Hippocampal formation (tissue), 2 donors: ENCODE results near the gene ARNT2.
A peak's percentile ranks its signal among the peaks of the same experiment; 100 is the strongest.
"Not testable (repeated sequence)": the region's sequence is repeated elsewhere in the genome, so short reads cannot be mapped to it uniquely, and the experiment has no call there.

ENCODE experiments used
- DNase-seq, 2 donors: peaks; one replicate each; lab custom pipeline; 2025; lab: John Stamatoyannopoulos, UW

ARNT2 gene

GRCh38 chr15:80491163-80491847 is 87.1 kb downstream of the ARNT2 start:
- no peak for DNase-seq

- DNase-seq = no peak
Observed at GRCh38 chr15:80492409-80492808, 88.2 kb downstream of the ARNT2 start.

GRCh38 chr15:80492874-80493273 is 88.7 kb downstream of the ARNT2 start:
- no peak for DNase-seq

- DNase-seq = no peak
Observed at GRCh38 chr15:80494351-80494751, 90.2 kb downstream of the ARNT2 start.

GRCh38 chr15:80494756-80495155 is 90.6 kb downstream of the ARNT2 start:
- DNase-seq = no peak

- DNase-seq = no peak
Observed at GRCh38 chr15:80495401-80495942, 91.3 kb downstream of the ARNT2 start.

- no peak for DNase-seq
Observed at GRCh38 chr15:80496096-80496495, 91.9 kb downstream of the ARNT2 start.

- no peak for DNase-seq
Observed at GRCh38 chr15:80497221-80497620, 93.0 kb downstream of the ARNT2 start.

- no peak for DNase-seq
Observed at GRCh38 chr15:80498652-80499051, 94.5 kb downstream of the ARNT2 start.

GRCh38 chr15:80500021-80500420 is 95.8 kb downstream of the ARNT2 start:
- no peak for DNase-seq

GRCh38 chr15:80501476-80501875 is 97.3 kb downstream of the ARNT2 start:
- no peak for DNase-seq

GRCh38 chr15:80502782-80503181 is 98.6 kb downstream of the ARNT2 start:
- DNase-seq = no peak

- no peak for DNase-seq
Observed at GRCh38 chr15:80503319-80503952, 99.3 kb downstream of the ARNT2 start.

- no peak for DNase-seq
Observed at GRCh38 chr15:80504931-80505330, 100.7 kb downstream of the ARNT2 start.

- no peak for DNase-seq
Observed at GRCh38 chr15:80506286-80506893, 102.2 kb downstream of the ARNT2 start.

GRCh38 chr15:80507131-80507530 is 102.9 kb downstream of the ARNT2 start:
- no peak for DNase-seq

- DNase-seq = no peak
Observed at GRCh38 chr15:80507638-80508316, 103.6 kb downstream of the ARNT2 start.

GRCh38 chr15:80508783-80509182 is 104.6 kb downstream of the ARNT2 start:
- no peak for DNase-seq

- no peak for DNase-seq
Observed at GRCh38 chr15:80509800-80510199, 105.6 kb downstream of the ARNT2 start.

GRCh38 chr15:80510985-80511384 is 106.8 kb downstream of the ARNT2 start:
- DNase-seq = not testable (repeated sequence)

- DNase-seq = peak in 1 of 2 donors; percentile 33
Observed at GRCh38 chr15:80512726-80513660, 108.8 kb downstream of the ARNT2 start.
